Suprapubic skin (tissue), 4 donors: ENCODE results near the gene CHEK2. TPM values are rescaled to one million over a fixed set of nuclear protein-coding genes. Genes with fewer than 3 reads are reported as not detected.

Source experiments
- DNase-seq, 2 donors: peaks; one replicate each; pipeline ENCODE4 v3.0.0-alpha.2; 2019; ENCODE audit warnings: low spot score in 2 of 2
- H3K27ac ChIP-seq: fragments of 200-600 bp; sonication (generic); one replicate; pipeline ENCODE4 v1.5.1; 2019
- H3K27me3 ChIP-seq: fragments of 200-600 bp; sonication (generic); one replicate; pipeline ENCODE4 v1.5.1; 2019
- H3K36me3 ChIP-seq: fragments of 200-600 bp; sonication (generic); one replicate; pipeline ENCODE4 v1.5.1; 2019
- H3K4me1 ChIP-seq: fragments of 200-600 bp; sonication (generic); one replicate; pipeline ENCODE4 v1.5.1; 2019
- H3K4me3 ChIP-seq: fragments of 200-600 bp; sonication (generic); one replicate; pipeline ENCODE4 v1.5.1; 2019; ENCODE audit warnings: mild to moderate bottlenecking
- H3K9me3 ChIP-seq: fragments of 200-600 bp; sonication (generic); one replicate; pipeline ENCODE4 v1.5.1; 2019
- EP300 ChIP-seq: sonication (generic); formaldehyde crosslinking; IDR thresholded peaks from one replicate; pipeline ENCODE4 v1.6.1; 2017; ENCODE audit warnings: antibody characterized with exemption
- POLR2A ChIP-seq, 2 donors: fragments of 450-650 bp; IDR thresholded peaks; one replicate each; pipeline ENCODE4 v1.6.1; 2017; ENCODE audit warnings: antibody characterized with exemption in 2 of 2, mild to moderate bottlenecking in 2 of 2, moderate library complexity in 2 of 2
- POLR2AphosphoS5 ChIP-seq, 3 donors: sonication (generic); formaldehyde crosslinking; IDR thresholded peaks; one replicate each; pipeline ENCODE4 v1.6.1; 2017; ENCODE audit warnings: antibody characterized with exemption in 3 of 3
- WGBS: methylation state at CpG from one replicate; pipeline ENCODE4 v1.1.5; 2018; 5-methylcytosine and 5-hydroxymethylcytosine counted together
- total RNA-seq, 4 donors: library from RNA; depleted of rRNA; stranded (reverse); fragments of >200 nt; gene quantifications; one replicate each; pipeline ENCODE4 v1.1.0, GENCODE V29; 2016
- TF ChIP-seq, protein P1 (sequence below), 2 donors: fragments of 200-600 bp in 1 of 2; fragments of 450-650 bp in 1 of 2; sonication (generic) in 1 of 2; IDR thresholded peaks; one replicate each; pipeline ENCODE4 v1.5.1; 2016 to 2019; ENCODE audit warnings: antibody characterized with exemption in 2 of 2, mild to moderate bottlenecking in 1 of 2, moderate library complexity in 1 of 2

The CHEK2 gene
- total RNA-seq, 4 donors from 2014 or later, result 6.1 to 14.8 (median 10.0) TPM

GRCh38 chr22:28728002-28728401 lies 13.6 kb downstream of the CHEK2 start:
- no peak for DNase-seq
- 86% methylated on average over 1 of the region's 1 CpG for WGBS
- H3K27ac ChIP-seq, result no peak overlapping the region
- H3K9me3 ChIP-seq, result no peaks in the 10 kb centered on the region
- no peaks in the 10 kb centered on the region for H3K4me1 ChIP-seq
- no peak for TF ChIP-seq POLR2A (IDR thresholded peaks at IDR 0.05)
- no peak for TF ChIP-seq EP300
- no peak for TF ChIP-seq POLR2AphosphoS5 (IDR thresholded peaks at IDR 0.05)
- TF ChIP-seq, protein P1, sequence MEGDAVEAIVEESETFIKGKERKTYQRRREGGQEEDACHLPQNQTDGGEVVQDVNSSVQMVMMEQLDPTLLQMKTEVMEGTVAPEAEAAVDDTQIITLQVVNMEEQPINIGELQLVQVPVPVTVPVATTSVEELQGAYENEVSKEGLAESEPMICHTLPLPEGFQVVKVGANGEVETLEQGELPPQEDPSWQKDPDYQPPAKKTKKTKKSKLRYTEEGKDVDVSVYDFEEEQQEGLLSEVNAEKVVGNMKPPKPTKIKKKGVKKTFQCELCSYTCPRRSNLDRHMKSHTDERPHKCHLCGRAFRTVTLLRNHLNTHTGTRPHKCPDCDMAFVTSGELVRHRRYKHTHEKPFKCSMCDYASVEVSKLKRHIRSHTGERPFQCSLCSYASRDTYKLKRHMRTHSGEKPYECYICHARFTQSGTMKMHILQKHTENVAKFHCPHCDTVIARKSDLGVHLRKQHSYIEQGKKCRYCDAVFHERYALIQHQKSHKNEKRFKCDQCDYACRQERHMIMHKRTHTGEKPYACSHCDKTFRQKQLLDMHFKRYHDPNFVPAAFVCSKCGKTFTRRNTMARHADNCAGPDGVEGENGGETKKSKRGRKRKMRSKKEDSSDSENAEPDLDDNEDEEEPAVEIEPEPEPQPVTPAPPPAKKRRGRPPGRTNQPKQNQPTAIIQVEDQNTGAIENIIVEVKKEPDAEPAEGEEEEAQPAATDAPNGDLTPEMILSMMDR (IDR thresholded peaks at IDR 0.05), result no peak
- peaks cover 3% of the 10 kb centered on the region for H3K36me3 ChIP-seq
- H3K4me3 ChIP-seq, result no peak overlapping the region
- H3K27me3 ChIP-seq, result no peaks in the 10 kb centered on the region

DNA sequence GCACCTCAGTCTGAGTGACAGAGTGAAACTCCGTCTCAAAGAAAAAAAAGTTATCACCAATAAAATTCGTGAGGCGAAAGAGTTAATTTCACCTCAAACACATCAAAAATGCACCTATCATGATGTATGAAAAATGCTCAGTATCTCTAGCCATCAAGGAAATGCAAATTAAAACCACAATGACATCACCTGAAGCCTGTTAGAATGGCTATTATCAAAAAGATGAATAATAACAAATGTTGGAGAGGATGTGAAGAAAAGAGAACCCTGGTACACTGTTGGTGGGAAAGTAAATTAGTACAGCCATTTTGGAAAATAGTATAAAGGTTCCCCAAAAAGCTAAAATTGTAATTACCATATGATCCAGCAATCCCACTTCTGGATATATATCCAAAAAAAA lies 23.6 kb downstream of the CHEK2 start:
- Histone ChIP-seq H3K27me3 (no peaks in the 10 kb centered on the region), H3K4me3 (no peak overlapping the region), H3K9me3 (no peaks in the 10 kb centered on the region), H3K27ac (no peak overlapping the region), H3K36me3 (peaks cover 2% of the 10 kb centered on the region), H3K4me1 (no peaks in the 10 kb centered on the region)
- no peak for TF ChIP-seq POLR2AphosphoS5 (IDR thresholded peaks at IDR 0.05)
- DNase-seq, result no peak
- 90% methylated on average over 3 of the region's 3 CpGs for WGBS

DNA sequence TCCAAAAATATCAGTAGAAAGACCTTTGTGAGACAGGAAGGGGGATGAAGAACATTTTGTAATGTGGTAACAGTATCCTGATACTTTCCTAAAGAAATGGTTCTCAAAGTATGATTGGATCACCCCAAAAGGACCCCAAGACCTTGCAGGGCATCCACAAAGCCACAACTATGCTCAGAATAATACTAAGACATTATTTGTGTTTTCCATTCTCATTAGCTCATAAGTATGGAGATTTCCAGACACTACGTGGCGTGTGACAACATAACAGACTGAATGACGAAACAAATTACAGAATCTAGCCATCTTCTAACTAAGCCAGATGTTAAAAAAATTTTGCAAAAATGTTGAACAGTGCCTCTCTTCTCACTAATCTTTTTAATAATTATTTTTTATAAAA lies 24.9 kb downstream of the CHEK2 start:
- Histone ChIP-seq H3K4me1 (no peaks in the 10 kb centered on the region), H3K9me3 (no peaks in the 10 kb centered on the region), H3K27ac (no peak overlapping the region), H3K27me3 (no peaks in the 10 kb centered on the region), H3K4me3 (no peak overlapping the region), H3K36me3 (peaks cover 2% of the 10 kb centered on the region)
- no peak for DNase-seq
- TF ChIP-seq EP300 (no peak), POLR2A (IDR thresholded peaks at IDR 0.05) (no peak), POLR2AphosphoS5 (IDR thresholded peaks at IDR 0.05) (no peak)
- TF ChIP-seq, protein P1 (IDR thresholded peaks at IDR 0.05), result no peak
- 95% methylated on average over 3 of the region's 3 CpGs for WGBS

- no peak overlapping the region for H3K4me3 ChIP-seq
- DNase-seq, result no peak
- TF ChIP-seq POLR2A (IDR thresholded peaks at IDR 0.05), result no peak
- TF ChIP-seq, protein P1 (IDR thresholded peaks at IDR 0.05), result no peak
- TF ChIP-seq EP300, result no peak
- TF ChIP-seq POLR2AphosphoS5 (IDR thresholded peaks at IDR 0.05), result no peak
- no peaks in the 10 kb centered on the region for H3K4me1 ChIP-seq
- H3K36me3 ChIP-seq, result no peaks in the 10 kb centered on the region
- 96% methylated on average over 7 of the region's 7 CpGs for WGBS
- H3K27me3 ChIP-seq, result no peaks in the 10 kb centered on the region
- no peaks in the 10 kb centered on the region for H3K9me3 ChIP-seq
- H3K27ac ChIP-seq, result no peak overlapping the region
These were observed 26.0 kb downstream of the CHEK2 start for GRCh38 chr22:28715611-28716010.

DNA sequence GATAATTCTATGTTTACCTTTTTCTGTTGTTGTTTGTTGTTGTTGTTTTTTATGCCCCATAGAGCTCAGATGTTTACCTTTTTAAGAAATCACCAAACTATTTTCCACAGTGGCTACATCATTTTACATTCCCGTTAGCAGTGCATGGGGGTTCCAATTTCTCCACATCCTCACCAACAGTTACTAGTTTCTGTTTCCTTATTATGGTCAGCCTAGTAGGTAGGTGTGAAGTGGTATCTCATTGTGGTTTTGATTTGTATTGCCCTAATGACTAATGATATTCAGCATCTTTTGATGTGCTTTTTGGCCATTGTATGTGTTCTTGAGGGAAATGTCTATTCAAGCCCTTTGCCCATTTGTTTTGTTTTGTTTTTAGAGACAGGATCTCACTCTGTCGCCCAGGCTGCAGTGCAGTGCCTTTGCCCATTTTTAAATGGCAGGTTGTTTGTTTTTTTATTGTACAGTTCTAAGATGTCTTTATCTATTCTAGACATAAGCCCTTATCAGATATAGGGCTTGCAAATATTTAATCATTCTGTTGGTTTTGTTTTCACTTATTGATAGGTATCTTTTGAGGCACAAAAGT lies 27.5 kb downstream of the CHEK2 start:
- no peaks in the 10 kb centered on the region for H3K9me3 ChIP-seq
- no peak for DNase-seq
- TF ChIP-seq POLR2A (IDR thresholded peaks at IDR 0.05) (no peak), POLR2AphosphoS5 (IDR thresholded peaks at IDR 0.05) (no peak), EP300 (no peak)
- TF ChIP-seq, protein P1 (IDR thresholded peaks at IDR 0.05), result no peak
- no peak overlapping the region for H3K4me3 ChIP-seq
- no peaks in the 10 kb centered on the region for H3K36me3 ChIP-seq
- no peaks in the 10 kb centered on the region for H3K4me1 ChIP-seq
- WGBS, result 91% methylated on average over 2 of the region's 2 CpGs
- no peaks in the 10 kb centered on the region for H3K27me3 ChIP-seq
- no peak overlapping the region for H3K27ac ChIP-seq
